Mucosa of descending colon (tissue), 3 donors: ENCODE results near the gene PGAP1. TPM values are rescaled to one million over a fixed set of nuclear protein-coding genes. Genes with fewer than 3 reads are reported as not detected.

ENCODE experiments used
- ATAC-seq: fragments of 200-7000 bp; cut with Tn5 transposase; one replicate; pipeline ENCODE4 v1.9.1; 2020; ENCODE audit warnings: mild to moderate bottlenecking, moderate library complexity
- DNase-seq, 3 donors: peaks; one replicate each; pipeline ENCODE4 v3.0.0-alpha.2; 2020
- H3K36me3 ChIP-seq: fragments of 200-600 bp; one replicate; pipeline ENCODE4 v1.8.0; 2021; ENCODE audit warnings: low read depth, mild to moderate bottlenecking
- H3K4me1 ChIP-seq: fragments of 200-600 bp; one replicate; pipeline ENCODE4 v1.8.0; 2021; ENCODE audit warnings: low read depth, mild to moderate bottlenecking
- H3K4me3 ChIP-seq: fragments of 200-600 bp; one replicate; pipeline ENCODE4 v1.8.0; 2021; ENCODE audit warnings: mild to moderate bottlenecking
- H3K9me3 ChIP-seq: fragments of 200-600 bp; one replicate; pipeline ENCODE4 v1.8.0; 2021; ENCODE audit warnings: mild to moderate bottlenecking
- CTCF ChIP-seq: fragments of 200-600 bp; IDR thresholded peaks from one replicate; pipeline ENCODE4 v1.8.0; 2022; ENCODE audit warnings: antibody characterized with exemption, mild to moderate bottlenecking
- intact Hi-C, 2 donors: fragments of 100-400 bp; cut with DNase I in 1 of 2; cut with micrococcal nuclease in 1 of 2; formaldehyde crosslinking; loops; one replicate each; pipeline versions ENCODE4 v1.11.0 to v1.11.1; 2022; cut with DNase I, micrococcal nuclease
- total RNA-seq, 3 donors: library from RNA; stranded (reverse); fragmentation: NEBNext Ultra II Directional in 2 of 3; extraction: Animal tissue kit (Norgen Biotek cat#: 25700) in 2 of 3; gene quantifications; one replicate each; pipeline versions ENCODE4 v1.2.1 to v1.2.4, GENCODE V29; 2021 to 2023
- donor health status: DM: no; HTN: no; CAD: no; lungs with moderate emphysema.
- donor health status: DM: no; HTN: no; CAD: no.
- donor health status: DM: no; HTN: yes; CAD: no.

PGAP1 gene
- total RNA-seq, 3 donors from 2014 or later = 14.0 to 22.1 (median 15.5) TPM

GRCh38 chr2:196949116-196949515, 22.6 kb upstream of the PGAP1 start:
- ATAC-seq (no peak), DNase-seq (no peak)
- Histone ChIP-seq H3K9me3 (no peaks in the 10 kb centered on the region), H3K4me1 (no peaks in the 10 kb centered on the region), H3K4me3 (no peak overlapping the region), H3K36me3 (no peaks in the 10 kb centered on the region)
- TF ChIP-seq CTCF = no peak
- intact Hi-C loops = no loop called here

GRCh38 chr2:196944570-196944969, 18.1 kb upstream of the PGAP1 start:
- no peak for TF ChIP-seq CTCF
- Histone ChIP-seq H3K4me1 (no peaks in the 10 kb centered on the region), H3K36me3 (no peaks in the 10 kb centered on the region), H3K9me3 (no peaks in the 10 kb centered on the region), H3K4me3 (no peak overlapping the region)
- ATAC-seq (no peak), DNase-seq (no peak)
- intact Hi-C loops = no loop called here

- Histone ChIP-seq H3K4me3 (no peak overlapping the region), H3K4me1 (no peaks in the 10 kb centered on the region), H3K9me3 (no peaks in the 10 kb centered on the region), H3K36me3 (no peaks in the 10 kb centered on the region)
- DNase-seq = no peak
- no peak for ATAC-seq
- no peak for TF ChIP-seq CTCF
- intact Hi-C loops = no loop called here
Observed at GRCh38 chr2:196941398-196942078, 15.0 kb upstream of the PGAP1 start.

GRCh38 chr2:196939371-196939770, 12.9 kb upstream of the PGAP1 start:
- intact Hi-C loops = no loop called here
- TF ChIP-seq CTCF = no peak
- H3K4me3 ChIP-seq = no peak overlapping the region
- no peaks in the 10 kb centered on the region for H3K4me1 ChIP-seq
- ATAC-seq (no peak), DNase-seq (no peak)
- no peaks in the 10 kb centered on the region for H3K36me3 ChIP-seq
- H3K9me3 ChIP-seq = no peaks in the 10 kb centered on the region

- no peak for TF ChIP-seq CTCF
- ATAC-seq = no peak
- DNase-seq = no peak
- intact Hi-C loops = no loop called here
- Histone ChIP-seq H3K4me1 (no peaks in the 10 kb centered on the region), H3K9me3 (no peaks in the 10 kb centered on the region), H3K4me3 (no peak overlapping the region), H3K36me3 (no peaks in the 10 kb centered on the region)
Observed at GRCh38 chr2:196935432-196935831, 8.9 kb upstream of the PGAP1 start.

DNA sequence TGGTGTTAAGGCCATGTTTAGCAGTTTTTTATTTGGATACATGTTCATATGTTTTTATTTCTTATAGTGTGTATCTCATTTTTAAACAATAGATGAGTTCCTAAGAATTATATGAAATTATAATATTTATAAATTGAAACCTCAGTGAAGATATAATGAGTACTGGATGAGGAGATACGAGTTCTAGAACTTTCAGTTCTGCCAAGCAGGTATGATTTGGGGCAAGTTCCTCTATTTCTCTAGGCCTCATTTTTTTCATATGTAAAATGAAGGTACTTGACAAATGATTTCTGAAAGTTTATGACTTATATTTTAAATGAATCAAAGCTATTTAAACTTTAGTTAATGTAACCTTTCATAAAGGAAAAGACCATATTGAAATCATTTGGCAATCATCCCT, 8.2 kb upstream of the PGAP1 start:
- intact Hi-C loops = no loop called here
- Histone ChIP-seq H3K4me1 (no peaks in the 10 kb centered on the region), H3K36me3 (no peaks in the 10 kb centered on the region), H3K9me3 (no peaks in the 10 kb centered on the region), H3K4me3 (no peak overlapping the region)
- no peak for ATAC-seq
- DNase-seq = no peak
- TF ChIP-seq CTCF = no peak
